ENCODE measurements around the gene CTNND2. TPM values are rescaled to one million over a fixed set of nuclear protein-coding genes. Genes with fewer than 3 reads are reported as not detected.
A peak's percentile ranks its signal among the peaks of the same experiment; 100 is the strongest.

Gene CTNND2
- polyA plus RNA-seq, 1 donor = 2.8 TPM

- Histone ChIP-seq H3K4me1 (ENCODE audit: control insufficient read depth, insufficient read depth, low read length) (no peaks in the 10 kb centered on the region), H3K4me3 (ENCODE audit: low read length) (no peak overlapping the region), H3K27ac (ENCODE audit: low read length) (no peak overlapping the region), H3K27me3 (ENCODE audit: control insufficient read depth, insufficient read depth, low read length) (no peaks in the 10 kb centered on the region), H3K9me3 (ENCODE audit: control insufficient read depth, low read depth, low read length) (no peaks in the 10 kb centered on the region), H3K36me3 (ENCODE audit: control insufficient read depth, insufficient read depth, low read length) (no peaks in the 10 kb centered on the region)
- WGBS (ENCODE audit: insufficient coverage, low lambda C conversion rate) = 100% methylated on average over 3 of the region's 8 CpGs
- DNase-seq = no peak
These were observed 908.4 kb downstream of the CTNND2 start for GRCh38 chr5:10995891-10996290.

- no peaks in the 10 kb centered on the region for H3K9me3 ChIP-seq (ENCODE audit: control insufficient read depth, low read depth, low read length)
- H3K4me1 ChIP-seq (ENCODE audit: control insufficient read depth, insufficient read depth, low read length) = no peaks in the 10 kb centered on the region
- no peaks in the 10 kb centered on the region for H3K36me3 ChIP-seq (ENCODE audit: control insufficient read depth, insufficient read depth, low read length)
- no CpG with 5 or more reads among the region's 30 CpGs for WGBS (ENCODE audit: insufficient coverage, low lambda C conversion rate)
- DNase-seq = no peak
- no peak overlapping the region for H3K4me3 ChIP-seq (ENCODE audit: low read length)
- H3K27ac ChIP-seq (ENCODE audit: low read length) = no peak overlapping the region
- H3K27me3 ChIP-seq (ENCODE audit: control insufficient read depth, insufficient read depth, low read length) = no peaks in the 10 kb centered on the region
These were observed 909.9 kb downstream of the CTNND2 start for GRCh38 chr5:10994091-10994986.

- H3K36me3 ChIP-seq (ENCODE audit: control insufficient read depth, insufficient read depth, low read length) = no peaks in the 10 kb centered on the region
- no CpG with 5 or more reads among the region's 9 CpGs for WGBS (ENCODE audit: insufficient coverage, low lambda C conversion rate)
- DNase-seq = no peak
These were observed 913.6 kb downstream of the CTNND2 start for GRCh38 chr5:10990634-10991033.

GRCh38 chr5:10989577-10990263 is 914.5 kb downstream of the CTNND2 start:
- Histone ChIP-seq H3K36me3 (ENCODE audit: control insufficient read depth, insufficient read depth, low read length) (no peaks in the 10 kb centered on the region), H3K4me3 (ENCODE audit: low read length) (no peak overlapping the region), H3K9me3 (ENCODE audit: control insufficient read depth, low read depth, low read length) (no peaks in the 10 kb centered on the region), H3K27me3 (ENCODE audit: control insufficient read depth, insufficient read depth, low read length) (no peaks in the 10 kb centered on the region), H3K4me1 (ENCODE audit: control insufficient read depth, insufficient read depth, low read length) (no peaks in the 10 kb centered on the region), H3K27ac (ENCODE audit: low read length) (no peak overlapping the region)
- WGBS (ENCODE audit: insufficient coverage, low lambda C conversion rate) = 0% methylated on average over 1 of the region's 6 CpGs
- no peak for DNase-seq

More at GRCh38 chr5:10990634-10991033, 913.6 kb downstream of the CTNND2 start:
- no peak overlapping the region for H3K27ac ChIP-seq (ENCODE audit: low read length)
- no peaks in the 10 kb centered on the region for H3K27me3 ChIP-seq (ENCODE audit: control insufficient read depth, insufficient read depth, low read length)
- H3K4me1 ChIP-seq (ENCODE audit: control insufficient read depth, insufficient read depth, low read length) = no peaks in the 10 kb centered on the region
- no peaks in the 10 kb centered on the region for H3K9me3 ChIP-seq (ENCODE audit: control insufficient read depth, low read depth, low read length)
- no peak overlapping the region for H3K4me3 ChIP-seq (ENCODE audit: low read length)

- H3K36me3 ChIP-seq (ENCODE audit: control insufficient read depth, insufficient read depth, low read length) = no peaks in the 10 kb centered on the region
- H3K4me1 ChIP-seq (ENCODE audit: control insufficient read depth, insufficient read depth, low read length) = no peaks in the 10 kb centered on the region
- WGBS (ENCODE audit: insufficient coverage, low lambda C conversion rate) = 33% methylated on average over 1 of the region's 2 CpGs
- H3K27me3 ChIP-seq (ENCODE audit: control insufficient read depth, insufficient read depth, low read length) = no peaks in the 10 kb centered on the region
- H3K27ac ChIP-seq (ENCODE audit: low read length) = no peak overlapping the region
- no peak for DNase-seq
- no peaks in the 10 kb centered on the region for H3K9me3 ChIP-seq (ENCODE audit: control insufficient read depth, low read depth, low read length)
- H3K4me3 ChIP-seq (ENCODE audit: low read length) = no peak overlapping the region
These were observed 915.6 kb downstream of the CTNND2 start for GRCh38 chr5:10988622-10989021.

GRCh38 chr5:10987925-10988504 is 916.2 kb downstream of the CTNND2 start:
- no CpG with 5 or more reads among the region's 17 CpGs for WGBS (ENCODE audit: insufficient coverage, low lambda C conversion rate)
- no peaks in the 10 kb centered on the region for H3K27me3 ChIP-seq (ENCODE audit: control insufficient read depth, insufficient read depth, low read length)
- no peaks in the 10 kb centered on the region for H3K9me3 ChIP-seq (ENCODE audit: control insufficient read depth, low read depth, low read length)
- H3K4me3 ChIP-seq (ENCODE audit: low read length) = no peak overlapping the region
- peak; percentile 34 to 37 for DNase-seq
- no peaks in the 10 kb centered on the region for H3K4me1 ChIP-seq (ENCODE audit: control insufficient read depth, insufficient read depth, low read length)
- no peak overlapping the region for H3K27ac ChIP-seq (ENCODE audit: low read length)
- H3K36me3 ChIP-seq (ENCODE audit: control insufficient read depth, insufficient read depth, low read length) = no peaks in the 10 kb centered on the region

- DNase-seq = no peak
- Histone ChIP-seq H3K27me3 (ENCODE audit: control insufficient read depth, insufficient read depth, low read length) (no peaks in the 10 kb centered on the region), H3K36me3 (ENCODE audit: control insufficient read depth, insufficient read depth, low read length) (no peaks in the 10 kb centered on the region), H3K9me3 (ENCODE audit: control insufficient read depth, low read depth, low read length) (no peaks in the 10 kb centered on the region), H3K4me1 (ENCODE audit: control insufficient read depth, insufficient read depth, low read length) (no peaks in the 10 kb centered on the region), H3K27ac (ENCODE audit: low read length) (no peak overlapping the region), H3K4me3 (ENCODE audit: low read length) (no peak overlapping the region)
- no CpG with 5 or more reads among the region's 8 CpGs for WGBS (ENCODE audit: insufficient coverage, low lambda C conversion rate)
These were observed 916.8 kb downstream of the CTNND2 start for GRCh38 chr5:10987276-10987924.

- Histone ChIP-seq H3K27me3 (ENCODE audit: control insufficient read depth, insufficient read depth, low read length) (no peaks in the 10 kb centered on the region), H3K9me3 (ENCODE audit: control insufficient read depth, low read depth, low read length) (no peaks in the 10 kb centered on the region), H3K36me3 (ENCODE audit: control insufficient read depth, insufficient read depth, low read length) (no peaks in the 10 kb centered on the region), H3K4me1 (ENCODE audit: control insufficient read depth, insufficient read depth, low read length) (no peaks in the 10 kb centered on the region), H3K4me3 (ENCODE audit: low read length) (no peak overlapping the region), H3K27ac (ENCODE audit: low read length) (no peak overlapping the region)
- no peak for DNase-seq
- WGBS (ENCODE audit: insufficient coverage, low lambda C conversion rate) = no CpG with 5 or more reads among the region's 2 CpGs
These were observed 918.5 kb downstream of the CTNND2 start for GRCh38 chr5:10985721-10986110.

- Histone ChIP-seq H3K4me1 (ENCODE audit: control insufficient read depth, insufficient read depth, low read length) (no peaks in the 10 kb centered on the region), H3K4me3 (ENCODE audit: low read length) (no peak overlapping the region), H3K9me3 (ENCODE audit: control insufficient read depth, low read depth, low read length) (no peaks in the 10 kb centered on the region), H3K27ac (ENCODE audit: low read length) (no peak overlapping the region), H3K36me3 (ENCODE audit: control insufficient read depth, insufficient read depth, low read length) (no peaks in the 10 kb centered on the region), H3K27me3 (ENCODE audit: control insufficient read depth, insufficient read depth, low read length) (no peaks in the 10 kb centered on the region)
- DNase-seq = no peak
- WGBS (ENCODE audit: insufficient coverage, low lambda C conversion rate) = 100% methylated on average over 1 of the region's 4 CpGs
These were observed 919.0 kb downstream of the CTNND2 start for GRCh38 chr5:10985091-10985720.

All from large intestine (tissue), 3 donors.